Neutrophil (primary cell): Measurements from ENCODE around the gene SLC20A1.

Experiments
- H3K27ac ChIP-seq: fragments of 200-600 bp; sonication (generic); 2 replicates; pipeline ENCODE4 v1.5.1; 2016; ENCODE audit warnings: mild to moderate bottlenecking, moderate library complexity
- H3K27me3 ChIP-seq: fragments of 200-600 bp; sonication (generic); 2 replicates; pipeline ENCODE4 v1.6.0; 2016; ENCODE audit warnings: mild to moderate bottlenecking
- H3K36me3 ChIP-seq: fragments of 200-600 bp; sonication (generic); 2 replicates; pipeline ENCODE4 v1.5.1; 2017
- H3K4me1 ChIP-seq, 2 experiments: fragments of 200-600 bp in 1 of 2; sonication (generic) in 1 of 2; 1 replicate in 1 of 2; 2 replicates in 1 of 2; pipeline versions ENCODE4 v1.5.1 to v1.6.1; 2013 to 2016; ENCODE audit warnings: low read depth in 1 of 2, low read length in 1 of 2, mild to moderate bottlenecking in 1 of 2, moderate library complexity in 1 of 2; ENCODE audit not compliant: control insufficient read depth in 1 of 2, insufficient read depth in 1 of 2
- H3K4me3 ChIP-seq, 2 experiments: fragments of 200-600 bp in 1 of 2; sonication (generic) in 1 of 2; 1 replicate in 1 of 2; 2 replicates in 1 of 2; pipeline ENCODE4 v1.5.1; 2013 to 2016; ENCODE audit warnings: low read depth in 1 of 2, low read length in 1 of 2, mild to moderate bottlenecking in 1 of 2, moderate library complexity in 1 of 2
- H3K9me3 ChIP-seq: fragments of 200-600 bp; sonication (generic); 2 replicates; pipeline ENCODE4 v1.5.1; 2016
- CTCF ChIP-seq: fragments of 200-600 bp; sonication (generic); IDR thresholded peaks from 2 replicates; pipeline ENCODE4 v1.5.1; 2016; ENCODE audit warnings: antibody characterized with exemption

The SLC20A1 gene

GRCh38 chr2:112671801-112672200 is 26.1 kb downstream of the SLC20A1 start:
- no peak overlapping the region for H3K4me3 ChIP-seq
- H3K27me3 ChIP-seq: no peaks in the 10 kb centered on the region
- H3K27ac ChIP-seq: no peak overlapping the region
- peaks cover 62 to 63% of the 10 kb centered on the region in 2 experiments for H3K4me1 ChIP-seq
- no peaks in the 10 kb centered on the region for H3K9me3 ChIP-seq
- no peak for TF ChIP-seq CTCF
- no peaks in the 10 kb centered on the region for H3K36me3 ChIP-seq

- Histone ChIP-seq H3K27ac (peak overlapping the region; percentile 93), H3K9me3 (no peaks in the 10 kb centered on the region), H3K27me3 (no peaks in the 10 kb centered on the region), H3K4me3 (peak overlapping the region in 1 of 2 experiments; percentile 82), H3K36me3 (no peaks in the 10 kb centered on the region), H3K4me1 (peaks cover 64 to 65% of the 10 kb centered on the region in 2 experiments)
- TF ChIP-seq CTCF: no peak
These were observed 27.3 kb downstream of the SLC20A1 start for GRCh38 chr2:112673008-112673407.

- H3K27me3 ChIP-seq: no peaks in the 10 kb centered on the region
- H3K27ac ChIP-seq: peak overlapping the region; percentile 93
- no peaks in the 10 kb centered on the region for H3K9me3 ChIP-seq
- H3K36me3 ChIP-seq: no peaks in the 10 kb centered on the region
- peaks cover 64 to 65% of the 10 kb centered on the region in 2 experiments for H3K4me1 ChIP-seq
- TF ChIP-seq CTCF: no peak
- peak overlapping the region; percentile 82 to 92 for H3K4me3 ChIP-seq
These were observed 28.5 kb downstream of the SLC20A1 start for GRCh38 chr2:112674229-112674628.

- no peak overlapping the region for H3K4me3 ChIP-seq
- H3K36me3 ChIP-seq: peaks cover 20% of the 10 kb centered on the region
- H3K9me3 ChIP-seq: no peaks in the 10 kb centered on the region
- no peaks in the 10 kb centered on the region for H3K27me3 ChIP-seq
- TF ChIP-seq CTCF: no peak
- H3K27ac ChIP-seq: no peak overlapping the region
- peaks cover 67 to 69% of the 10 kb centered on the region in 2 experiments for H3K4me1 ChIP-seq
These were observed 33.7 kb downstream of the SLC20A1 start for GRCh38 chr2:112679484-112679883.

GRCh38 chr2:112680666-112681101 is 34.9 kb downstream of the SLC20A1 start:
- no peaks in the 10 kb centered on the region for H3K27me3 ChIP-seq
- H3K27ac ChIP-seq: peak overlapping the region; percentile 71
- no peak for TF ChIP-seq CTCF
- no peak overlapping the region for H3K4me3 ChIP-seq
- H3K9me3 ChIP-seq: no peaks in the 10 kb centered on the region
- peaks cover 20% of the 10 kb centered on the region for H3K36me3 ChIP-seq
- H3K4me1 ChIP-seq: peaks cover 64 to 68% of the 10 kb centered on the region in 2 experiments

GRCh38 chr2:112682101-112682500 is 36.4 kb downstream of the SLC20A1 start:
- peak overlapping the region in 1 of 2 experiments; percentile 17 for H3K4me3 ChIP-seq
- no peak for TF ChIP-seq CTCF
- H3K27me3 ChIP-seq: no peaks in the 10 kb centered on the region
- H3K36me3 ChIP-seq: peaks cover 20% of the 10 kb centered on the region
- peak overlapping the region; percentile 71 for H3K27ac ChIP-seq
- no peaks in the 10 kb centered on the region for H3K9me3 ChIP-seq
- H3K4me1 ChIP-seq: peaks cover 64 to 65% of the 10 kb centered on the region in 2 experiments
